GM12874 (cell line): ENCODE results near the gene C15orf62.

ENCODE experiments used
- TF ChIP-seq, protein P1 (sequence below): IDR thresholded peaks from 2 replicates; pipeline ENCODE4 v1.5.1; 2011; ENCODE audit warnings: low read depth, mild to moderate bottlenecking, control low read depth, low read length, moderate library complexity; ENCODE audit not compliant: insufficient read depth

Gene C15orf62

DNA sequence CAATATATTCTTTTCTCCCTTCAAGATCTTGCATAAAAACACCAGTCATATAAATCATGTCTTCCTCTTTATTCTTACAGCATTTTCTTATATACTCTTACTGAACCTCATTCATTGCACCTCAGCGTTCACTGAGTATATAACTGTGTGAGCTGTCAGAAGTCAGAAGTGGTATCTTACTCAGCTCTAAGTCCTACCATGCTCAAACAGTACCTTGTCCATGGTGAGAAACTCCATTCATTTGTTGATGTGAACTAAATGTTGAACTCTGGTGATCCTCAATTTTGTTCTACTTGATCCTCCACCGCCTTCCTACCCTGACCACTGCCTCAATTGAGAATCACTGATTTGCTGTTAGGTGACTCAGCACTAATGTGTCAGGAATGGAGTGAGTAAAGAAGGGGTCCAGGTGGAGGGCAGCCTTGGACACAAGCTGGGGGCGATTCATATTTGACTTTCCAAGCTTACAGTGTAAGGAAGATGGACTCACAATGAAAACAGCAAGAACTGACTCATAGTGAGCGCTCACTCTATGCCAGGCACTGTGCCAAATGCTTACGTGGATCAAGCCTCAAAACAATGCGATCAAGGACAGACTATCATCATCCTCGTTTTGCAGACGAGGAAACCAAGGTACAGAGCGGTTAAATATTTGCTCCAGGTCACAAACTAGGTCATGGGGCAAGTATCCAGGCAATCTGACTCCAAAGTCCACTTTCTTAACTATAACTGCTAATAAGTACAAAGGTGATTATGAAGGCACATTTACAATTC is 23.6 kb downstream of the C15orf62 start:
- TF ChIP-seq, protein P1, sequence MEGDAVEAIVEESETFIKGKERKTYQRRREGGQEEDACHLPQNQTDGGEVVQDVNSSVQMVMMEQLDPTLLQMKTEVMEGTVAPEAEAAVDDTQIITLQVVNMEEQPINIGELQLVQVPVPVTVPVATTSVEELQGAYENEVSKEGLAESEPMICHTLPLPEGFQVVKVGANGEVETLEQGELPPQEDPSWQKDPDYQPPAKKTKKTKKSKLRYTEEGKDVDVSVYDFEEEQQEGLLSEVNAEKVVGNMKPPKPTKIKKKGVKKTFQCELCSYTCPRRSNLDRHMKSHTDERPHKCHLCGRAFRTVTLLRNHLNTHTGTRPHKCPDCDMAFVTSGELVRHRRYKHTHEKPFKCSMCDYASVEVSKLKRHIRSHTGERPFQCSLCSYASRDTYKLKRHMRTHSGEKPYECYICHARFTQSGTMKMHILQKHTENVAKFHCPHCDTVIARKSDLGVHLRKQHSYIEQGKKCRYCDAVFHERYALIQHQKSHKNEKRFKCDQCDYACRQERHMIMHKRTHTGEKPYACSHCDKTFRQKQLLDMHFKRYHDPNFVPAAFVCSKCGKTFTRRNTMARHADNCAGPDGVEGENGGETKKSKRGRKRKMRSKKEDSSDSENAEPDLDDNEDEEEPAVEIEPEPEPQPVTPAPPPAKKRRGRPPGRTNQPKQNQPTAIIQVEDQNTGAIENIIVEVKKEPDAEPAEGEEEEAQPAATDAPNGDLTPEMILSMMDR, result no peak

DNA sequence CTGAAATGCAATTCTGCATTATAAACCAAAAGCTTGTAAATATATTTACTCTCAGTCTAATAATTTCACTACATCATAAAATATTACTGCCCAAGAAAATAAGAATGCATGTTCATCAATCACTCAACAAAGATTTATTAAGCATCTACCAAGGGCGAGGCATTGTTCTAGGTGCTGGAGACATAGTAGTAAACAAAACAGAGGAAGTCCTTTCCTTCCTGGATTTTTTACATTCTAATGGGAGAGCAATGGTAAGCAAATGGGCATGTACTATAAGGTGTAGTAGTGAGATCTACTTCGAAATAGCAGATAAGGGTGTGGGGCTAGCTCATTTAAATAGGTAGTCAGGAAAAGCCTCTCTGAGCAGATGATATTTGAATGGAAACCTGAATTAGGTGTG is 26.3 kb downstream of the C15orf62 start:
- TF ChIP-seq, protein P1, result no peak

DNA sequence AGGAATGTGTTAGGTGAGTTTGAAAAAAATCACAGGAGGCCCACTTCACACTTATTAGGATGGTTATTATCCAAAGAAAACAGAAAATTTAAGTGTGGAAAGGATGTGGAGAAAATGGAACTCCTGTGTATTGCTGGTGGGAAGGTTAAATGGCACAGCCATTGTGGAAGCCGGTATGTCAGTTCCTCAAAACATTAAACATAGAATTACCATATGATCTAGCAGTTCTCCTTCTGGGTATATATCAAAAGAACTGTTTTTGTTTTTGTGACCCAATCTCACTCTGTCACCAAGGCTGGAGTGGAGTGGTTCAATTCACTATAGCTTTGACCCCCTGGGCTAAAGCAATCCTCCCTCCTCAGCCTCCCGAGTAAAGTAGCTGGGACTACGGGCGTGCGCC is 26.7 kb downstream of the C15orf62 start:
- TF ChIP-seq, protein P1, result no peak

DNA sequence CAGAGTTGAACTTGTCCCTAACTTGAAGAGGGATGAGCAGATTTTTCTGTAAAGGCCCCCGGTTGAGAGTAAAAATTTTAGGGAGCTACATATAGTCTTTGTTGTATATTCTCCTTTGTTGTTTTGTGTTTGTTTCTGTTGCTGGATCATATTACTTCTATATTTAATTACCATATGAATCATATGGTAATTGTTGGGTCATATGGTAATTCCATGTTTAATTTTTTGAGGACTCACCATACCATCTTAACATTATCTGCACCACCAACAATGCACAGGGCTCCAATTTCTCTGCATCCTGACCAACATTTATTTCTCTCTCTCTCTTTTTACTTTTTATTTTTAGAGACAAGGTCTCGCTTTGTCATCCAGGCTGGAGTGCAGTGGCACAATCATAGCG is 29.7 kb downstream of the C15orf62 start:
- TF ChIP-seq, protein P1, result no peak

DNA sequence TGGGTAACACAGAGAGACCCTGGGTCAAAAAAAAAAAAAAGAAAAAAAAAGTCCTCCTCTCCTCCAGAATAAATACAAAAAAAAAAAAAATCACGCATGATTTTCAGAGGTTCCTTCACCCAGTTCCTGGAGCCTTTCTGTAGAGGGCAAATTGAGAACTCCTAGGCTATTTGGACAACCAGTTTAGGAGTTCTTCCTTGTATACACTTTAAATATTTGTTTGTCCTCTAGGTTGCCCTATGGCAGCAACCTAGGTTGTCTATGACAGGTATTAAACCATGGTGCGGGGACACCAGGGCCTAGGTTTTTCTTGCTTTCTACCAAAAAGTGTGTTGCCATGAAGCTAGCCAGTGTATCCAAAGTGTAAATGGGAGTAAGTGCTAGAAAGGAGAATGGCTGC is 33.3 kb downstream of the C15orf62 start:
- TF ChIP-seq, protein P1, result no peak

DNA sequence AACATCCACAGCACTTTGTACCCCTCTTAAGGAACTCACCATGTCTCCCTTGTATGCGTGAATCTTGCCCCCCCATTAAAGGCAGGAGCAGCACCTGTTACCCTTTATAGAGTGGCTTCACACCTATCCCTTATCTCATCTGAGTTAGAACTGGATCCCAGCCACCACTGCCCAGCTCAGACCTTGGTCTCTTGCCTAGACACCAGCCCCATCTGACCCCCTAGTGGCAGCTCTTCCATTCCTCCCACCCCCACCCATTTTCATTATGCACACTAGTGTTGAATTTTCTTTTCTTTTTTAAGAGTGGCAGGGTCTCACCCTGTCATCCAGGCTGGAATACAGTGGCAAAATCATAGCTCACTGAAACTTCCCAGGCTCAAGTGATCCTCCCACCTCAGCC is 33.9 kb downstream of the C15orf62 start:
- TF ChIP-seq, protein P1, result 0 out of 2 replicates have a peak, but pooled peaks have one; percentile 8

DNA sequence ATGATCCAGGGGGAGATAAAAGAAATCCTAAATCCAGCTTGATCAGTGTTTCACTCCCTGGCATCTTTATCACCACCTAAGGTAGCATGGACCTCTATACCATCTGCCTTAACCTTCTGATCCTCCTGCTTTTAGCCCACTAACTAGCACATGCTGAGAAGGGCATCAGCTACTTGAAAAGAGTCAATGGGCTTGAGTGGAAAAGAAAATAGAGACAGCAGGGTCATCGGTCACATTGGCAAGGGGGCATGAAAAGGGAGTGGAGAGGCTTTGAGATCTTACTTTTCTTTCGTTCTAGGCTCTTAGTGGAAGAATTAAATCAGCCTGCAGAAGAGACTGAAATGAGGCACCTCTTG is 36.9 kb downstream of the C15orf62 start:
- TF ChIP-seq, protein P1, result no peak
